Stimulated activated CD4-positive, alpha-beta T cell treated with anti-CD3 and anti-CD28 coated beads, Interleukin-1b, Interleukin-23, amount 100 ng/mL, for 4 hours (primary cell): ENCODE data around the gene IGSF6.

ENCODE experiments used
- DNase-seq, 2 donors: peaks; one replicate each; pipeline ENCODE4 v3.0.0-alpha.2; 2020; ENCODE audit warnings: low read depth in 2 of 2

Gene IGSF6

DNA sequence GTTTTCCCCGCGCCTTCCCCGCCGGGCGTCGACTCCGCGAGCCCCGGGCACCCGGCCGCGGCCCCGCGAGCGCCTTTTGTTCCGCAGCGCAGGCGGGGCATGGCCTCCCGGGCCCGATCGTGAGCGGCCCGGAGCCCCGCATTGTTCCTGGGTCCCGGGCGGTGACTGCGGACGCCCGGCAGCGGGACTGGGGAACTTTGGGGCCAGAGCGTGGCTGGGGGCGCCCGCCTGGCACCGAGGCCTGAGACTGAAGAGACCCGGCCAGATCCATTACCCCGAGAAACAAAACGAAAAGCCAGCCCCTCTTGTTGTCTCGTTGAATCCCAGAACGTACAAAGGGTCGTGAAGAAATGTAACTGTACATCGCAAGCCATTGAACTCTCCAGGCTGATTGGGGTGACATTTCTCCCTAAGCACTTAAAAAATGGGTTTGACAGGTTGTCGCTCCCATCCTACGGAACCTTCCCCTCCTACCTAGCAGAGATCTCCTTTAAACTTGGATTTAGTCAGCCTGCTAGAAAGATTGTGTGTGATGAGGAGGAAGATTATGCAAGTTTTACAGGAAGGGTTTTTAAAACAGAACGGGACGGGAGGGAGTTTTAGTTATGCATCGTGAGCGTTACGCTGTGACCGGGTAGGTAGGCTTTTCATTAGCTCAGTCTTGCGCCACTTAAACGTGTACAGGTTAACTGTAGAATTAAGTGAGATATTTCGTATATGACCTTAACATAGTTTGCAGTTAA, 52.2 kb downstream of the IGSF6 start:
- no peak for DNase-seq

DNA sequence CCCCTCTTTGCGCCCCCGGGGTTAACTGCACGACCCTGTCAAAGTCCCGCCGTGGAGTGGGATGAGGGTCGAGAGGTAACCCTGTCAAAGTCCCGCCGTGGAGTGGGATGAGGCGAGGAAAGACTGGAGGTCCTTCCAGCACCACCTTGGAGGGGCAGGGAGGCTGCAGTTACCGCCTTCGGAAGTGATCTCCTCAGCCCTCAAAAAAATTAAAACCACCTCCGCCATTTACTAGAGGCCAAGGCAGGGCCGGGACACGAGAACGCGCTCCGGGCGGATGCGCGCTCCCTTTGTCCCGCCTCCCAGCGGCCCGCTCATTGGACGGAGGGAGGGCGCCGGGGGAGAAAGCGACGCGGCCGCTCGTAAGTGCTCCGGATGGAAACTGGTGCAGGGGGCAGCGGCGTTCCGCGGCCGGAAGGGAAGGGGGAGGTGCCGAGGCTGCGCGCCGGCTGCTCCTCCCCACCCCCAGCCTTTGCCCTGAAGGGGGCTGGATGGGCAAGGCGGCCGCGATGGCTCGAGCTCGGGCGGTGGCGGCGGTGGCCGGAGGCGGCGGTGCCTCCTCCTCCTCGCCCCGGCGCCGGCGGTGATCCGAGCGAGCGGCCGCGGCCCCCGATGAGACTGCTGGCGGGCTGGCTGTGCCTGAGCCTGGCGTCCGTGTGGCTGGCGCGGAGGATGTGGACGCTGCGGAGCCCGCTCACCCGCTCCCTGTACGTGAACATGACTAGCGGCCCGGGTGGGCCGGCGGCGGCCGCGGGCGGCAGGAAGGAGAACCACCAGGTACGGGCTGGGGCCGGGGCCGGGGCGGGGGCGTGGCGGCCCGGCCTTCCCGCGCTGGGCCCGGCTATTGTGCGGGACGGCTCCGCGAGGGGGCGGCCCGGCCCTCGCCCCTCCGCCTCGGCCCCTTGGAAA, 53.0 kb downstream of the IGSF6 start, which contains the start of gene METTL9:
Gene METTL9, plus strand, starts transcription at position 456 of the 909 bp plus-strand sequence. Its CDS starts 157 bp downstream, at position 613.
- peak; percentile 90 to 92 for DNase-seq

DNA sequence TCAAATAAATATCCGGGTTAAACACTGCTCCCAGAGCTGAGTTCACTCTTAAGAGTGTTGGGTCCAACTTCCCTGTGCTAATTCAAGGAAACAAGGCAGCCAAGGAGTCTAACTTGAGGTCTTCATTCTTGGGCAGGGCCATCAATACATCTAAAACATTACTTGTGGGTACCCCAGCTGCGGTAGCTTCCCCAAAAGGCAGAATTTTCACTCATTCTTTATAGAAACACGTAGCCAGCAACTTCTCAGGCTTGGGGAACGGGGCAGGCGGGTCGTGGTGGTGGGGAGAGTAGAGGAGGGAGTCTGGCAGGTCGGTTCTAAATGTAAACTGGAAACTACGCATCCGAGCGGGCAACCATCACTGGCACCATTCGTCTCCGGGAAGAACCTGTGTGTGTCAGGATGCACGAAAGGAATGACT, 53.7 kb downstream of the IGSF6 start:
- peak in 1 of 2 donors; percentile 3 for DNase-seq

DNA sequence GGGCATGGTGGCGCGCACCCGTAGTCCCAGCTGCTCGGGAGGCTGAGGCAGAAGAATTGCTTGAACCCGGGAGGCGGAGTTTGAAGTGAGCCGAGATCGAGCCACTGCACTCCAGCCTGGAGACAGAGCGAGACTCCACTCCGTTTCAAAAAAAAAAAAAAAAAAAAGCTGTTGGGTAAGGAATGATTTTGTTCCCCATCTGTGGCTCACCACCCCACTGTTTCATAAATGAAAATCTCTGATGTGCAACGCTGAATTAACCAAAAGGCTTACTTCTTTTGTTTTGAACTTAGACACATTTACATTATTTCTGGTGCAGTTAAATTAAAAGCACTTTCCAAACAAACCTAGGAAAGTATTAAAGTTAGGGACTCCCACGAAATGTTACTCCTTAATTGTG, 54.2 kb downstream of the IGSF6 start:
- no peak for DNase-seq

DNA sequence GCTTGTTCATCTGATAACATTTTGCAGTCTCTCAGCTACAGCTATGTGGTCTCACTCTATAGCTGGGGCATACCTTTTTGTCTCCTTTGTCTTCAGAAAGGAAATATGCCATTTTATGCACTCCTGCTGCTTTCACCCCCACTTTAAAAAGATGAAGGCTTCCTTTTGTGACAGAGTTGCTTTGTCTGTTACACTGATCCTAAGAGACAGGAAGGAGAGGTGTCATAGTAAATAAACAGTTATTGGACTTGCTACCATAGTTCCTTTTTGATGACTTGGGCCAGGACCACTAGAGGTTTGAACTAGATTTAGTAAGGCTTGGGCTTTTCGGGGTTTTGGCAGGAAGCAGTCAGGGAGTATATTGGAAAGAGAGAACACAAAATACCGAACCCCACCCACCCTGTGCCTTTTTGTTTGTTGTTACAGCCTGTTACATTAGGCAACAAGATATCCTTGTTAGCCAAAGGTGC, 54.8 kb downstream of the IGSF6 start:
- DNase-seq, result no peak

DNA sequence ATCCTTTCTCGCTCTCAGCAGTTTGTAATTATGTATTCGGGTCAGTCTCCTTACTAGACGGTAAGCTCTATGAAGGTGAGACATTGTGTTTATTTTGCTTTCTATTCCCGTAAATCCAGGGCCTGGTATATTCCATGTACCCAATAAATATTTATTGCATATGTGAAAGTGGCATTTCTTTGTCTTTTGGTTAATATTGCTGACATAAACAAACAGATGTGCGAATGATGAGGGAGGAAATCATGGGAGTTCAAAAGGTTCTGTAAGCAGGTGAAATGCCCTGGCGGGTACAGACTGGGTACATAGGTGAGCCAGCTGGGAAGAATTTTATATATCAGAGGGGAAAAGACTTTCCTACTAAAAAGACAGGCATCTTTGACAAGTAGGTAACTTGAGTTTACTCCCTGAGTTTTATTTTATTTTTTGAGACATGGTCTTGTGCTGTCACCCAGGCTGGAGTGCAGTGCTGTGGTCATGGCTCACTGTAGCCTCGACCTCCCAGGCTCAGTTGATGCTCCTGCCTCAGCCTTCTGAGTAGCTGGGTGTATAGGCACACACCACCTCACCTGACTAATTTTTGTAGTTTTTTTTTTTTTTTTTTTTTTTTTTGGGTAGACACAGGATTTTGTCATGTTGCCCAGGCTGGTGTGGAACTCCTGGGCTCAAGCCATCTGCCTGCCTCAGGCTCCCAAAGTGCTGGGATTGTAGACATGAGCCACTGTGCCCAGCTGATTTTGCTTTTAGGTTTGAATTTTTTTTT, 58.7 kb downstream of the IGSF6 start:
- no peak for DNase-seq

DNA sequence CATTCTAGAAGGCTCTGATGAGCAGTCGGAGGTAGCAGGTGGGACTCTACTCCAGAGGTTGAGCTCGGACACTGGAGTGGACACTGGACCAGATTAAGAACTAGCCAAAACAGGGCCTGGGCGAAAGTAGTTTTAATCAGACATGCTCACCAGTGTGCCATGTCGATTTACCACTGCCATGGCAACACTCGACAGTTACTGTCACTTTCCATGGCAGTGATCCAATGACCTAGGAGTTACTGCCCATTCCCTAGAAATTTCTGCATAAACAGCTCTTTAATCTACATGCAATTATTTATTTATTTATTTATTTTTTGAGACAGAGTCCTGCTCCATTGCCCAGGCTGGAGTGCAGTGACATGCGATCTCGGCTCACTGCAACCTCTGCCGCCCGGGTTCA, 60.2 kb downstream of the IGSF6 start:
- DNase-seq, result no peak

DNA sequence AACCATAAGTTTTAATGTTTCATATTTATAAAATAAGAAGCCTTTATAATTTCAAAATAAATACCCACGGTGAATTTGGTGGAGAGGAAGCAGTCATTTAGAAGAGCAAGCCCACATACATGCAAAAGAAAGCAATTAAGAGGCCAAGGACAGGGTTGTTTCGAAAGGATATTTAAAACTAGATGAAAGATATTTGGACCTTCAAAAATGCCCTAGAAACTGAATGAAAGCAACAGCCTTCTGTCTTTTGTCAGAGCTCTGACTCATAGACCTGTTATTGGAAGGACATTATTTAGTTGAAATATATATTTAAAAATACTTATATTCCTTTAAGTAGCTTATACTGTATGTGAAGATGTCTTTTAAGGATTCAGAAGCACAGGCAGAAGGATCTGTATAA, 61.6 kb downstream of the IGSF6 start:
- DNase-seq, result no peak

DNA sequence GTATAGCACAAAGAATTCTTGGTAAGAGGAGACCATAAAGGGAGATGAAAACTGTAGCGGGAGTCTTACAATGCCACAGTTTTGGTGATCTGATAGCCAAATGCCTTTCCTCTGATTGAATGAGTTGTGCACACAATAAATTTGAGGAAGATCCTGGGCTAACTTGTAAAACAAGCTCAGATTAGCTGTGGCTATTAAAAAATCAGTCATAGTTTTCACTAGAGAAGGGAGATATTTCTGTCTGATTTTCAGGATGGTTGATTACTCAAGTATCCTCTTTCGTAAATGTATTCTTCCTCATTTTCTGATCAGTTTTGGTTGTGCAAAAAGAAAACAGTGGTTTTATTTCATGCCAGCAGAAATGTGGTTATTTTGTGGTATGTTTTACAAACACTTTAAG, 62.1 kb downstream of the IGSF6 start:
- no peak for DNase-seq

DNA sequence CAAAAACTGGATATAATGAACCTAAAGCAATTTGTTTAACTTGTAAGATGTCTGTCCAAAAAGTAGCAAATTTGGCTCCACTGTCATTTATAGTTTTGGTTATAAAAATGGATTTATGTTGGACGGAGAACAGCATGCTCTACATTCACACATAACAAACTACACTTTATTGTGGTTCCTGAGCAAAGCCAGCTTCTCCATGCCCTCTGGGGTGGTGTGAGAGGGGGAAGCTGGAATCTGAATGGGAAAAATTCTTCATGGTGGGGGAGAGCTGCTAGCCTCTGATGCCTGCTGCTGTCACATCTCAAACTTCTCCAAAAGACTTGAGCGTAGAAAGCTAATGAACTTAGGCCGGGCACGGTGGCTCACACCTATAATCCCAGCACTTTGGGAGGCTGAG, 62.9 kb downstream of the IGSF6 start:
- DNase-seq, result no peak
